ENCODE measurements around the gene GALNTL6.
"Not testable (repeated sequence)": the region's sequence is repeated elsewhere in the genome, so short reads cannot be mapped to it uniquely, and the experiment has no call there.

GALNTL6 gene

GRCh38 chr4:172830295-172830764, 1017.1 kb downstream of the GALNTL6 start:
- DNase-seq, result no peak

- no peak for DNase-seq
Measured at GRCh38 chr4:172836661-172837060, 1023.5 kb downstream of the GALNTL6 start.

GRCh38 chr4:172838111-172838510, 1024.9 kb downstream of the GALNTL6 start:
- no peak for DNase-seq

- DNase-seq, result no peak
Measured at GRCh38 chr4:172838943-172839342, 1025.7 kb downstream of the GALNTL6 start.

GRCh38 chr4:172842779-172843178, 1029.6 kb downstream of the GALNTL6 start:
- DNase-seq, result no peak

- no peak for DNase-seq
Measured at GRCh38 chr4:172843192-172843591, 1030.0 kb downstream of the GALNTL6 start.

GRCh38 chr4:172844556-172844955, 1031.4 kb downstream of the GALNTL6 start:
- DNase-seq, result no peak

GRCh38 chr4:172845281-172845680, 1032.1 kb downstream of the GALNTL6 start:
- DNase-seq, result no peak

GRCh38 chr4:172850838-172851237, 1037.6 kb downstream of the GALNTL6 start:
- no peak for DNase-seq

- DNase-seq, result no peak
Measured at GRCh38 chr4:172851534-172851933, 1038.3 kb downstream of the GALNTL6 start.

- DNase-seq, result no peak
Measured at GRCh38 chr4:172857026-172857425, 1043.8 kb downstream of the GALNTL6 start.

GRCh38 chr4:172858731-172859230, 1045.6 kb downstream of the GALNTL6 start:
- DNase-seq, result no peak

- DNase-seq, result no peak
Measured at GRCh38 chr4:172865103-172865502, 1051.9 kb downstream of the GALNTL6 start.

- DNase-seq, result no peak
Measured at GRCh38 chr4:172865531-172866127, 1052.4 kb downstream of the GALNTL6 start.

- DNase-seq, result no peak
Measured at GRCh38 chr4:172866421-172866820, 1053.2 kb downstream of the GALNTL6 start.

- no peak for DNase-seq
Measured at GRCh38 chr4:172867835-172868234, 1054.6 kb downstream of the GALNTL6 start.

- no peak for DNase-seq
Measured at GRCh38 chr4:172868271-172868670, 1055.1 kb downstream of the GALNTL6 start.

- no peak for DNase-seq
Measured at GRCh38 chr4:172869621-172870268, 1056.5 kb downstream of the GALNTL6 start.

- DNase-seq, result no peak
Measured at GRCh38 chr4:172871381-172871780, 1058.2 kb downstream of the GALNTL6 start.

GRCh38 chr4:172874944-172875343, 1061.7 kb downstream of the GALNTL6 start:
- DNase-seq, result no peak

GRCh38 chr4:172876394-172876793, 1063.2 kb downstream of the GALNTL6 start:
- DNase-seq, result no peak

- DNase-seq, result no peak
Measured at GRCh38 chr4:172881645-172882044, 1068.4 kb downstream of the GALNTL6 start.

GRCh38 chr4:172887358-172887757, 1074.2 kb downstream of the GALNTL6 start:
- not testable (repeated sequence) for DNase-seq

GRCh38 chr4:172887959-172888358, 1074.8 kb downstream of the GALNTL6 start:
- DNase-seq, result no peak

GRCh38 chr4:172892300-172892699, 1079.1 kb downstream of the GALNTL6 start:
- no peak for DNase-seq
